ENCODE data around the gene SLC39A11. TPM values are rescaled to one million over a fixed set of nuclear protein-coding genes. Genes with fewer than 3 reads are reported as not detected.

SLC39A11 gene
- total RNA-seq, 4 donors from 2014 or later = 36.6 to 75.0 (median 40.2) TPM

- no peak for TF ChIP-seq CTCF (IDR thresholded peaks at IDR 0.05; ENCODE audit: low read depth)
Observed at GRCh38 chr17:73064084-73064938, 28.2 kb downstream of the SLC39A11 start.

GRCh38 chr17:73062726-73063125 is 29.8 kb downstream of the SLC39A11 start:
- no peak for TF ChIP-seq CTCF (IDR thresholded peaks at IDR 0.05; ENCODE audit: low read depth)

GRCh38 chr17:73061161-73061560 is 31.3 kb downstream of the SLC39A11 start:
- TF ChIP-seq CTCF (IDR thresholded peaks at IDR 0.05; ENCODE audit: low read depth) = no peak

GRCh38 chr17:73060721-73061120 is 31.8 kb downstream of the SLC39A11 start:
- no peak for TF ChIP-seq CTCF (IDR thresholded peaks at IDR 0.05; ENCODE audit: low read depth)

GRCh38 chr17:73058022-73058421 is 34.5 kb downstream of the SLC39A11 start:
- TF ChIP-seq CTCF (IDR thresholded peaks at IDR 0.05; ENCODE audit: low read depth) = no peak

GRCh38 chr17:73057196-73057595 is 35.3 kb downstream of the SLC39A11 start:
- no peak for TF ChIP-seq CTCF (IDR thresholded peaks at IDR 0.05; ENCODE audit: low read depth)

- no peak for TF ChIP-seq CTCF (IDR thresholded peaks at IDR 0.05; ENCODE audit: low read depth)
Observed at GRCh38 chr17:73052923-73053322, 39.6 kb downstream of the SLC39A11 start.
